Esophagus muscularis mucosa (tissue), 4 donors: ENCODE results near the gene CFAP47.

ENCODE experiments used
- CTCF ChIP-seq, 3 experiments: fragments of 200-600 bp in 2 of 3; fragments of 450-650 bp in 1 of 3; sonication (generic) in 2 of 3; IDR thresholded peaks; one replicate each; pipeline ENCODE4 v1.5.1; 2017 to 2019; ENCODE audit warnings: antibody characterized with exemption in 3 of 3, mild to moderate bottlenecking in 2 of 3, moderate library complexity in 1 of 3
- EP300 ChIP-seq: sonication (generic); formaldehyde crosslinking; IDR thresholded peaks from one replicate; pipeline ENCODE4 v1.6.1; 2017; ENCODE audit warnings: antibody characterized with exemption
- POLR2A ChIP-seq: fragments of 450-650 bp; IDR thresholded peaks from one replicate; pipeline ENCODE4 v1.6.1; 2017; ENCODE audit warnings: antibody characterized with exemption, moderate library complexity, mild to moderate bottlenecking, low read depth
- POLR2AphosphoS5 ChIP-seq, 2 donors: sonication (generic); formaldehyde crosslinking; IDR thresholded peaks; one replicate each; pipeline ENCODE4 v1.6.1; 2017; ENCODE audit warnings: antibody characterized with exemption in 2 of 2

DNA sequence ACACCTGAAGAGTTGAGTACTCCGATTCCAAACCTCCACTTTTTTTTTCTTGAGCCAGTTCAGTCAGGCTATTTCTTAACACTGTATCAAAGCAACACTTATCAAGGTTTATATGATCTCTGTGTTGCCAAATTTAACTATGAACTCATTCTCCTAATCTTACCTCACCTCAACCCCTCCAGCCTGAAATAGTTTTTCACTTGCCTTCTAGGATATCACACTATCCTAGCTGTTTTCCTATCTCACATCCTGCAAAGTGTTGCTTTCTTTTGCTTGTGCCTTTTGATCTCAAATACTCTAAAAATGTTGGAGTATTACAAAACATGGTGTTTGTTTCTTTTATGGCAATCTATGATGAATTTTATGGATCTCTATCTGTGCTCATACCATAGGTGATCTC is 415.0 kb downstream of the CFAP47 start:
- TF ChIP-seq POLR2A (no peak), CTCF (IDR thresholded peaks at IDR 0.05) (no peak), EP300 (no peak), POLR2AphosphoS5 (IDR thresholded peaks at IDR 0.05) (no peak)
